Ureter (tissue), 1 donor: ENCODE data around the gene SND1. TPM values are rescaled to one million over a fixed set of nuclear protein-coding genes. Genes with fewer than 3 reads are reported as not detected.

Source experiments
- DNase-seq: peaks from one replicate; pipeline ENCODE4 v3.0.0-alpha.2; 2020; ENCODE audit warnings: low spot score
- total RNA-seq: library from RNA; stranded (reverse); gene quantifications from one replicate; pipeline ENCODE4 v1.2.4, GENCODE V29; 2023
- donor health status: DM: yes; HTN: yes; CAD: no.

Gene SND1
- total RNA-seq, 1 donor from 2014 or later = 208 TPM

- no peak for DNase-seq
Measured at GRCh38 chr7:128132426-128133069, 480.6 kb downstream of the SND1 start.

GRCh38 chr7:128135159-128135514 lies 483.1 kb downstream of the SND1 start:
- no peak for DNase-seq

- DNase-seq = no peak
Measured at GRCh38 chr7:128135515-128136214, 483.7 kb downstream of the SND1 start.

GRCh38 chr7:128136215-128136597 lies 484.2 kb downstream of the SND1 start:
- no peak for DNase-seq

GRCh38 chr7:128137181-128137580 lies 485.2 kb downstream of the SND1 start:
- no peak for DNase-seq

- no peak for DNase-seq
Measured at GRCh38 chr7:128139406-128139805, 487.4 kb downstream of the SND1 start.

- no peak for DNase-seq
Measured at GRCh38 chr7:128141683-128142195, 489.7 kb downstream of the SND1 start.

Other genes with a start within 250 kb of the SND1 start
- 15.7 TPM for gene GCC1, start 66.6 kb upstream of the SND1 start, total RNA-seq
- gene ARF5, start 63.8 kb upstream of the SND1 start, total RNA-seq = 121 TPM
- 0.47 TPM for gene FSCN3, start 58.5 kb upstream of the SND1 start, total RNA-seq
- gene PAX4, start 34.1 kb upstream of the SND1 start, total RNA-seq = not detected